H4 (cell line): ENCODE data around the gene TRNAU1AP. TPM values are rescaled to one million over a fixed set of nuclear protein-coding genes. Genes with fewer than 3 reads are reported as not detected.
A peak's percentile ranks its signal among the peaks of the same experiment; 100 is the strongest.
"Not testable (repeated sequence)": the region's sequence is repeated elsewhere in the genome, so short reads cannot be mapped to it uniquely, and the experiment has no call there.

ENCODE experiments used
- DNase-seq: peaks from one replicate; pipeline ENCODE4 v3.0.0-alpha.2; 2015; ENCODE audit warnings: low spot score
- total RNA-seq: library from RNA; depleted of rRNA; stranded (reverse); fragments of >200 nt; shearing (Covaris generic); gene quantifications from 2 replicates; pipeline ENCODE4 v1.2.3, GENCODE V29; 2014

The TRNAU1AP gene
- total RNA-seq, 1 experiment from 2014 or later, result 25.6 TPM

DNA sequence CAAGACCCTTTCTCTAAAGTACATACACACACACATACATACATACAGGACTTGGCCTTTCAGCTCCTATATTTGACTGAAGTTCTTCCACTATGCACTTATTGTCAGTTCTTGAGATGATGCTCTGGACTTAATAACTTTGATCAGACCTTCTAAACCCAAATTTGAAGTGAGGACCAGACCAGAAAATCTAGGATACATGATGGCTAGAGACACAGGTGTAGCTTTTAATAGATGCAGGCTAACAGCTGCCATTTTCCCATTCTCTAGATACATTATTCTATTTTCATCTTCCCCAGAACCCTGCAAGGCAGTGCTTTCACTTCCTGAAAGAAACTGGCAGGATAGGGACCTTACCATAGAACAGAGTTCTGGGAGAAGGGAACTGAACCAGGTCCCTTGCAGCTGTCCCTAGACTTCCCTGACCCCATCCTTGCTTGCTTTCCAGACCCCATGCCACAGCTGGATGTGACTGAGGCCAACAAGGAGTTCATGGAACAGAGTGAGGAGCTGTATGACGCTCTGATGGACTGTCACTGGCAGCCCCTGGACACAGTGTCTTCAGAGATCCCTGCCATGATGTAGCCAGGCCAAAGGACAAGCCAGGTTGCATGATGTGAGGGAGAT lies 24.3 kb downstream of the TRNAU1AP start:
- DNase-seq, result no peak

DNA sequence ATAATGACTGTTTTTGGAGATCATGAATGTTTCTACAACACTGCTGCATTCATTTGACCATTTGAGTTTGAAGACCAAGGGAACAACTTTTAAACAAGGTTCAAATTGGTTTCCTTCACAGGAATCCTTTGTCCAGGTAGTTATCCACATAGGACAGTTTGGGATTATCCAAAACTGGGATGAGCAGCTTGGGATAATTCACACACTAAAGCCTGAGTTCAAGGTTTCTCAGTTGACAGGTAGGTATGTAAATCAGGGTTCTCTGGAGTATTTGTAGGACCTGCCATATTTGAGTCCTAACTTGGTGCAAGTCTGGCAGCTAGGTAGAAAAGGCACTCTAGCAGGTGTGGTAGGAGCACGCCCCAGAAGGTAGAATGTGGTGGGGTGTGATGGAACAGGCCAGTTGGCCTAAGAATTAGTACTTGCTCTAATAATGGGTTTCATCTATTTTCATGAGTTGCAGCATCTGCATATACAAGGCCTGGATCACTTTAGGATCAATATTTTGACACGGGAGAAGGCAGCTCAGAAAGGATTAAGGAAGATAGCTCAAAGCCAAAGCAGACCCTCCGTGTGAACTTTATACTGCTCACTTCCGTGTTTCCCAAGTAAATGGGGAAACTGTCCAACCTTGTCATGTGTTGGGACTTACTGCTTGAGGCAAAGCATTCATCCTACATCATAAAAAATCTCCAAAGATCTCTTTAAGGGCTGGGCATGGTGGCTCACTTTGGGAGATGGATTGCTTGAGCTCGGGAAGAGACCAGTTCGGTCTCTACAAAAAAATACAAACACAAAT lies 25.1 kb downstream of the TRNAU1AP start:
- DNase-seq, result no peak

DNA sequence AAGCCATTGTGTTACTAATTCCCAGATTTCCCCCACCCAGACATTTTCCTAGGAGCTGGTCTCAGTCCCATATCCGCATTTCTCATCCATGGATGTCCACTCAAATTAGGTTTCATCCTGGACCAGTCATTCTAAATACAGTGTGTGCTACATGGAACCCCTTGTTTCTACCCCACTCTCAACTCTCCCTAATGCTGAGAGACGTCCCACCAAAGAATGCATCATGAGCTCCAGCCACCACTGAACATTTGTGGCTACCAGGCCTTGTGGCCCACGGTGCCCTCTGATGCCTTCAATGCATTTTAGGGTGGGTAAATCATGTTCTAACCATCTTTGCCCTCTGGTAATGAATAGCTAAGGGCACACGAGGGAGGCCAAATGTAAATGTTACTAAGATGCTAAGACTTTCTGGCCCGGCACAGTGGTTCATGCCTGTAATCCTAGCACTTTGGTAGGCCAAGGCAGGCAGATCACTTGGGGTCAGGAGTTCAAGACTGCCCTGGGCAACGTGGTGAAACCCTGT lies 25.9 kb downstream of the TRNAU1AP start:
- no peak for DNase-seq

DNA sequence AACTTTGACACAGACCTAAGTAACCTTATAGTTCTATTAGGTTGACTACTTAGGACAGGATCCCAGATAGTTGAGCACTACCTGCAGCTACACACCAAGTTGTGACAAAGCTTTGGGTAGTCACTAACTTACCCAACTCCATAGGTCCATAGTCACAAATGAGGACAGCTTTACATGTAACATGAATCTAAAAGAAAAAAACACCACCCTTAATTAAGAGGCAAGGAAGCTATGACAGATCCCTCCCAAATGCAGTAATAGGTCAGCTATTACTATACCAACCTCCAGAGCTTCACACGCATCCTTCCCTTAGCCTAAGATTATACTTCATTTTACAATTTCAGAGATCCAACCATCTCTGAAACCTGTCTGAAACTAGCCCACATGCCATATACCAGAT lies 26.5 kb downstream of the TRNAU1AP start:
- no peak for DNase-seq

DNA sequence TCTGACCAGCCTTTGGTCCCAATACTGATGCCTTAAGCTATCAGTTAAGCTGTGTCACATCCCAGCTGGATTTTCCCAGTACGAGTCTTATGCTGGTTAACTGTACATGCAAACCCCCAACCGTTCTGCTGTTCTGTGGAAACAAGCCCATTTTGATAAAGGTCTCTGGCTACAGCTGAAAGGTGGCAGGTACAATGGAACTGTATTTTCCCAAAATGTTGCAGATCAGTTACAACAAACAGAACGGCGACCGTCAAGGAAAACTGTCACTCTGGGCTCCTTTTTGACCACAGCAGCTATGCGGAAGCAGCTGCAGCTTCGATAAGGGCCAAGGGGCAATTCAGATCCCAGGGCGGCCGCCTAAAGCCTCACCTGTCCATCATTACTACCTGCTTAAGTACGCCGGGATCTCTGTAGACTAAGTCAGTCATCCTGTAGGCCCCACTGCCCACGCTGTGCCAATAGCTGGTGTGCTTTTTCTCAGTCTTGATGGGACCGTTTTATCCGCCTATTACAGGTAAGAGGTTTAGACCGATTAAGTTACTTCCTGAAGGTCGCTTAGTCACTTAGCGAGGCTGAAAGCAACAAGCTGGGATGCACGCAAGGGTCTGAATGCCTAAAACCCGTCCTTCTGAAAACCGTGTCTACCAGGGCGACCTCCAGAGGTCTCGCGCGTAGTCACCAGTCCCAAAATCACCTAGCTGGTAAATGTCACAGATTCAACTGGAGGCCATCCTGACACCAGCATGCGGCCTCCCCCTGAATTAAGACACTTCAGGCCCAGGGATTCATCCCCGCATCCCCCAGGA lies 28.0 kb downstream of the TRNAU1AP start:
- DNase-seq, result peak; percentile 56

DNA sequence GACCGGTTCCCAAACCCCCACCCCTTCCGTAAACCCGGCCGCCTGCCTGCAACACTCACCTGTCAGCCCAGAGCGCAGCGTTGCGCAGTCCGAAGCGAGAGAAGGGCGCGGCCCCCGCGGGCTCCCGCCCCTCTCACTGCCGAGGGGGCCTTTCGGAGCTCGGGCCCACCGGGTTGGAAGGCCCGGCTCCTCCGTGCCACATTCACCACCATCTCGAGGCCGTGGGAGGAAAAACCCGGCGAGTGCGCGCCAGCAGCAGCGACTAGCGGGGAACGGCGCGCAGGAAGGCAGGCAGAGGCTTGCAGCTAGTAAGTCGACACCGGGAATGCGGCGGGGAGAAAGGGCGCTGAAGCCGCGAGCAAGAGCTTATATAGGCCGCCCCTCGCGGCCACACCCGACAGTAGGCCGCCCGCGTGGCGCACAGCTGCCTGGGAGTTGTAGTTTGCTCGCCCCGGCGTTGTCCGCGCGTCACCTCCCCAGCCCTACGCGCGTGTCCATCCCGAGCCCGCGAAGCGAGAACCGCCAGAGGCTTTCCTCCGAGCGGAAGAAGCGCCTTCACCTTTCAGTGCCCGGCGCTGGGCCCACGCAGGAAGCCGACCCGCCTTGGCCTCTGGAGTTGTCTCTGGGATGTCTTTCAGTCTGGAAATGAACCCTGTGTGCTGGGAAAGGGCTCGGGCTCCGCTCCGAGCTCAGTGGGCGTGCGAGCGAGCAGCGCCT lies 28.8 kb downstream of the TRNAU1AP start:
- DNase-seq, result peak; percentile 91

DNA sequence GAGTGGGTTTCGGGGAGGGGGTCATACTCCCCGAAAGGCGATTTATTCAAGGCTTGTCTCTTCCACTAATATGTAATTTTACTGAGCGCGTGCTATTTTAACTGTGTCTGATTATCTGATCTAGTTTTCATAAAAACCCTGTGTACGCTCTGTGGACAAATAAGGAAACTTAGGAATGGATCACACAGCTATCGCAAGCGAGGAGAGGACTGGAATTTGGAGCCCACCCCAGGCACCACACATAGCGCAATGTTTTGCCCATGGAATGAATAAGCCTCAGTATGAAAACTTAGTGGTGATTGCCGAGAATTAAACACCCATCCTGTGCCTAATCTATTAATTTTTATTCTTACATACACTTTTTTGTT lies 29.3 kb downstream of the TRNAU1AP start:
- no peak for DNase-seq

DNA sequence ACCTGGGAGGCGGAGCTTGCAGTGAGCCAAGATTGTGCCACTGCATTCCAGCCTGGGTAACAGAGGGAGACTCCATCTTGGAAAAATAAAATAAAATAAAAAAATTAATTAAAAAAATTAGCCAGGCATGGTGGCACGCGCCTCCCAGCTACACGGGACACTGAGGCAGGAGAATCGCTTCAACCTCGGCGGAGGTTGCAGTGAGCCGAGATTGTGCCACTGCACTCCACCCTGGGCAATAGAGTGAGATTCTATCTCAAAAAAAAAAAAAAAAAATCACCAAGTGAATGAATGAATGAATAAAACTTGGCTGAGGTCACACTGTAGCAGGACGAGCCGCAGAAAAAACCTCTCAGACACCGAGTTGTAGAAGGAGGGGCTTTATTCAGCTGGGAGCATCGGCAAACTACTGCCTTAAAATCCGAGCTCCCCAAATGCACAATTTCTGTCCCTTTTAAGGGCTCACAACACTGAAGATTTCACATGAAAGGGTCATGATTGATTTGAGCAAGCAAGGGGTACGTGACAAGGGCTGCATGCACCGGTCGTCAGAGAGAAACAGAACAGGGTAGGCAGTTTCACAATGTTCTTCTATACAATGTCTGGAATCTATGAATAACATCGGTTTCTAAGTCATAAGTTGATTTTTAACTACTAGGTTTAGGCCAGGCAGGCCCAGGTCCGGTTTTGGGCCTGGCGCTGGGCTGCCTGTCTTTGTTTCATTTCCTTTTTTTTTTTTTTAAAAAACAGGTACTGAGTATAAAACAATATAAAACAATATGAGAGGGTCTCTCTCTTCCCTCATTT lies 33.9 kb downstream of the TRNAU1AP start:
- not testable (repeated sequence) for DNase-seq

DNA sequence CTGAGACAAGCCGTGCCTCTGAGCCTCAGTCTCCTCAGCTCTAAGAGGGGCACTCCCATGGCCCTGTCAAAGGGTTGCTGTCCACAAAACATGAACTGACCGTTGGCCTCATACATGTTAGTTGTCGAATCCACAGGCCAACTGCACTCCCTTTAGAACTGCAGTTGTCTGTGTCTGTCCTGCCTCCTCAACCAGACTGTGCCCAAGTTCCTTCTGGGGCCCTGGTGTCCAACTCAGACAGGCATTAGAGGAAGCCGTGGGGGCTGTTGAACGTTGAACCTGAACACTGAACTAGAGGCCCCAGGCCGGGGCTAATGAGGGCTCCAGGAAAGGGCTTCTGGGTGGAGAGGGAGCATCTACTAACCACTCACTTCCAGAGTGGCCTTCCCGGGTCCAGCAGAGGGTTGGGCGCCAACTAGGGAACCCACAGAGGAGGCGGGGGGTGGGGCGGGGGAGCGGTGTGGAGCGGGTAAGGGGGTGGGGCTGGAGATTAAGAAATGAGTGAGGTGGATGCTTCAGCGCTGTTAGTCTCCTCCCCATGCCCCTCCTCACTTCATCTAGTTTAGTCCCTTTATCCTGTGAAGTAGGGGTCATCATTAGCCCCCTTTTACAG lies 38.9 kb downstream of the TRNAU1AP start, which contains the start of gene RAB42:
Gene RAB42, plus strand, starts transcription at position 558 of the 613 bp plus-strand sequence. CDS start 247 bp downstream, outside the sequence.
- no peak for DNase-seq

DNA sequence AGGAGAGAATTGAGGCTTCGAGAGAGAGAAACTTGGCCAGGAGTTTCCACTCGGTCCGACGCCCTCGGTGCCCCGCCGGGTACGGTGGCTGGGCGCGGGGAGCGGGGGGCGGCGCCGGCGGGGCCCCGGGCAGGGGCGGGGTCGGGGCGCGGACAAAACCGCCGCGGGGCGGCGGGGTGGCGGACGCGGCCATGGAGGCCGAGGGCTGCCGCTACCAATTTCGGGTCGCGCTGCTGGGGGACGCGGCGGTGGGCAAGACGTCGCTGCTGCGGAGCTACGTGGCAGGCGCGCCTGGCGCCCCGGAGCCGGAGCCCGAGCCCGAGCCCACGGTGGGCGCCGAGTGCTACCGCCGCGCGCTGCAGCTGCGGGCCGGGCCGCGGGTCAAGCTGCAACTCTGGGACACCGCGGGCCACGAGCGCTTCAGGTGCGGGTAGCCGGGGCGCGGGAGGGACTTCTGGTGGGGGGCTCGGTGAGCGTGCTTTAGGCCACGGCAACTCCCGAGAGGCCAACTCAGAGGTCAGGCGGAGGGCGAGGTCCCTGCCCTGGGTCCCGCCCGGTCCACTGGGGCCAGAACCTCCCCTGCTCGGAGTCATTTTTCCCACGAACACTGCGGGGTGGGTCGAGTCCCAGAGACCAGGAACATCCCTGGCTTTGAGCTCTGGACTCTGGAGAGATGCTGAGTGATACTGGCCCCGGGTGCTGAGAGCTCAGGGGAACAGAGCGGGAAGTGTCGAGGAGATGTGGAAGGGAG lies 39.6 kb downstream of the TRNAU1AP start:
- DNase-seq, result no peak

DNA sequence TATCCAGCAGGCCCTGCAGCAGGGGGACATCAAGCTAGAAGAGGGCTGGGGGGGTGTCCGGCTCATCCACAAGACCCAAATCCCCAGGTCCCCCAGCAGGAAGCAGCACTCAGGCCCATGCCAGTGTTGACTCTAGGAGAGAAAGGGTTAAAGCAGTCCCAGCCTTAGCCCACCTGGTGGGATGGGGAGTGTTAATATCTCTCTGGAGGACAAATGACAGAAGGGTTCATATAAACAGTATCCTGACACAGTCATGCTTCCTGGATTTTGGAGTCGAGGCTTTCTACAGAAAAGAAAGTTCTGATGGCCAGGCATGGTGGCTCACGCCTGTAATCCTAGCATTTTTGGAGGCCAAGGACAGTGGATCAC lies 41.1 kb downstream of the TRNAU1AP start:
- not testable (repeated sequence) for DNase-seq

DNA sequence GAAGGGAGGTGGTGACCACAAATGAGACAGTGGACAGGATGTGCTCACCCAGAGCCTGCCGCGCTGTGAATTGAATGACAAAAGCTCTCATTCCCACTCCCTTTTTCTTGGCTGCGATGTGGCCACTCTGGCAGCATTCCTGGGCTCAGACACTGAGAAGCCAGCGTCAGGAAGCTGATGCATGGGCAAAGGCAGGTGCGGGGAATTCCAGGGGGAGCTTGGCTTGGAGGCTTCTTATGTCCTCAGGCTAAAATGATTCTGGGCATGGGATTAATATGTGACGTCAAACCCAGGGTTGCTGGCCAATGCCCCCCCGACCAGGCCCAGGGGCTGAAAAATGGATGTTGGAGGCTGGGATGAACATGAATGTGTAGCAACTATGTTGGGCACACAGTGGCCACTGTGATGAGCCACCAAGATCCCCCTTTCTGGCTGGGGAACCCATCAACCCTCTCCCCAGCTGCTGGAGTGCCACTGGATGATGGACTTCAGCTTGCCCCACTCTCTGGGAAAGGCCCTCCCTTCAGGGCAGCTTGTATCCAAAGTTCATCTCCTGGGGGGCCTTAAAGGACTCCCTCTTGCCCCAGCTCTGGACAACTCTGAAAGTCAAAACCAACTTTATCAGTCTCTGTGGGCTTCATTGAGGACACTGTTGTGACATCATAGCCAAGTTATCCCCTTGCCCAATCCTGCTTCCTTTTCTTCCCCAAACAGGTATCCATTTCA lies 42.0 kb downstream of the TRNAU1AP start:
- not testable (repeated sequence) for DNase-seq

DNA sequence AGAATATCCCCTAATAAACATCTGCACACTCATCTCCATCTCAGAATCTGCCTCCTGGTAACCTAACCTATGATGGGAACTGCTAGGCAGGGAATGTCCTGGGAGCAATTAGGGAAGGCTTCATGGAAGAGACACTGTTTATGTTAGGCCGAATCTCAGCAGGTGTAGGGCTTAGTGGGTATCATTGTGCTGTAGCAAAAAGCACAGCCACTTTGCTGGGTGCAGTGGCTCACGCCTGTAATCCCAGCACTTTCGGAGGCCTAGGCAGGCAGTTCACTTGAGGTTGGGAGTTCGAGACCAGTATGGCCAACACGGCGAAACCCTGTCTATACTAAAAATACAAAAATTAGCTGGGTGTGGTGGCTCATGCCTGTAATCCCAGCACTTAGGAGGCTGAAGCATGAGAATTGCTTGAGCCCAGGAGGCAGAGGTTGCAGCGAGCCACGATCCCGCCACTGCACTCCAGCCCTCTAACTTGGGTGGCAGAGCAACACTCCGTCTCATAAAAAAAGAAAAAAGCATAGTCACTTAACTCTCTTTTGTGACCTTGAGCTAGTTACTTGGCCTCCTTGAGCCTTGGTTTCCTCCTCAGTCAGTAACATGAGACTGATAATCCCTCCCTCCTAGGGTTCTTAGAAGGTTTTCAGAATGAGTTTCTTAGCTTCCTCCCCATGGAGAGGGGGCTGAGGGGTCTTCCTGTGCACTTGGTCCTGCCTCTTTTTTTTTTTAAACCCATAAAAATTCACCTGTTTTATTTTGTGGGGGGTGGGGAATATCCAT lies 42.7 kb downstream of the TRNAU1AP start:
- no peak for DNase-seq

DNA sequence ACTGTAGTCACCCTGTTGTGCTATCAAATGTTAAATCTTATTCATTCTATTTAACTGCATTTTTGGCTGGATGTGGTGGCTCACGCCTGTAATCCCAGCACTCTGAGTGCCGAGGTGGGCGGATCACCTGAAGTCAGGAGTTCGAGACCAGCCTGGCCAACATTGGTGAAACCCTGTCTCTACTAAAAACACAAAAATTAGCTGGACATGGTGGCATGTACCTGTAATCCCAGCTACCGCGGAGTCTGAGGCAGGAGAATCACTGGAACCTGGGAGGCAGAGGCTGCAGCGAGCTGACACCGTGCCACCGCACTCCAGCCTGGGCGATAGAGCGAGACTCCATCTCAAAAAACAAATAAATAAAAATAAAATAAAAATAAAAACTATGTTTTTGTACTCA lies 43.4 kb downstream of the TRNAU1AP start:
- not testable (repeated sequence) for DNase-seq

DNA sequence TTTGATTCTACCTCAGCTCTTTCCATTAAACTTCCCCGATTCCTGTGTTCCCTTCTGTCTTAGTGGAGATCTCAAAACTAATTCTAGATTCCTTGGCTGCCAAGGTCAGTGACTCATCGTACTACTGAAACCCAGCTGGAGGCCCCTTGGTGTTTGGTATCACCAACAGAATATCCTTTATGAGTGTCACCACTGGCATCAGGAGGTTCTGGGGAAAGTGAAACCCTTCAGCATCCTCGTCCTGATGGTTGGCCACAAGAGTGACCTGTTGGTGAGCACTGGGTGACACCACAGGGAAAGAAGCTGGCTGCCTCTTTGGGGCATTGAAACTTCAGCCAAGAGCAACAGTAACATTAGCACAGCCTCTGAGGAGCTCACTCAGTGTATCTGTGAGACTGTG lies 48.8 kb downstream of the TRNAU1AP start:
- peak; percentile 88 for DNase-seq

DNA sequence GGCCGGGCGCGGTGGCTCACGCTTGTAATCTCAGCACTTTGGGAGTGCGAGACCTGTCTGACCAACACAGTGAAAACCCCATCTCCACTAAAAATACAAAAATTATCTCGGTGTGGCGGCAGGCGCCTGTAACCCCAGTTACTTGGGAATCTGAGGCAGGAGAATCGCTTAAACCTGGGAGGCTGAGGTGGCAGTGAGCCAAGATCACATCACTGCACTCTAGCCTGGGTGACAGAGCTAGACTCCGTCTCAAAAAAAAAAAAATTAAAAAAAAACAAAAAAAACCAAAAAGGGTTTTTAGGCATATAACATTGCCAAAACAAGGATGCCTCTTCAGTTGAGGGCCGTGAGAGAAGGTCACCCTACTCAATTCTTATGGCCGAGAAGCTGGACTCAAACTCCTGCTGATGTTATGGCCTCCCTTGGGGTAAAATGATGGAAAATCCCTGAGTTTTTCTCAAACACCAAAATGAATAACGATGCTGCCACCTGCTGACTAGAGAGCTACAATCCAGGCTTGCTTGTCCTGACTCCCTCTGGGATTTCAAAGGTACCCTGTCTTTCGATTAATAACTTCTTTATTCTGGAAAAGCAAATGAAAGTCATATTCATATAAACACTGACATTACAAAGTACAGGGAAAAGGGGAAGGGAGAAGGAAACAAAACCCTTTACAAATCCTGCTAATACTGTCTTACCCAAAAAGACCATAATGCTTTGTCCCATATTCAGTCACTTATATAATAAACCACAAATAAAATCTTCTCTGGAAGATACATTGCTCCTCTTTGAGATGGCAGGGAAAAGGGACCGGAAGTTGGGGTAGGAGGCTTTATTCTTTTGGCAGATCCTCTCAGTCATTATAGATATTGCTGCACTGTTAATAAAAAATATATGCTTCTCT lies 49.9 kb downstream of the TRNAU1AP start:
- DNase-seq, result peak; percentile 75

DNA sequence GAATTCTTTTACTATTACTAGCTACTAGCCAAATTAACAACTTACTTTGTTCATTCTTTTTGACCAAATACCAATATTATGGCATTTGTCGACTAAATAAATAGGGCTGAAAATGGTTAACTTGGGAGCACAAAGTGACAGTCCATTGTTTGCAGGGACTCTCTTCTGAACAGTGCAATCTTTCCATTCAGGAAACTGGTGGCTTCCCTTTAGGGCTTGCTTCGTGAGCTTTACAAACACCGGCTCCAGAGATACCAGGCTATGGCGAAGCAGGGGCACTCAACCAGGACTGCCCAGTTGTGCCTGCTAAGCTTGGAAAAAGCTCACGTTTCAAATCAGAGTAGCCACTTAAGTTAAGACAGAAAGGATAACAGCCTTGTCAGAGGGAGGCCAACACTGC lies 51.5 kb downstream of the TRNAU1AP start:
- DNase-seq, result no peak
